A549 (cell line): ENCODE data around the gene DHX30. TPM values are rescaled to one million over a fixed set of nuclear protein-coding genes. Genes with fewer than 3 reads are reported as not detected.

ENCODE experiments used
- ATAC-seq, 2 experiments: fragments of 200-7000 bp in 1 of 2; fragments of >200 bp in 1 of 2; cut with Nextera tagmentation in 1 of 2; cut with Tn5 transposase in 1 of 2; 3 replicates each; pipeline versions ENCODE4 v1.8.0 to v1.9.1; 2018 to 2020; ENCODE audit warnings: mild to moderate bottlenecking in 1 of 2, moderate library complexity in 1 of 2
- CTCF ChIA-PET: fragments of 300-600 bp; sonication (Branson Sonifier 250); formaldehyde crosslinking; extraction: SDS; loops from one replicate; lab custom pipeline; 2021; ENCODE audit warnings: antibody characterized with exemption, inconsistent platforms; lab: Yijun Ruan, JAX
- POLR2A ChIA-PET: fragments of 350-600 bp; formaldehyde crosslinking; extraction: SDS; loops from one replicate; lab custom pipeline; 2021; ENCODE audit warnings: antibody characterized with exemption, inconsistent platforms; lab: Yijun Ruan, JAX
- DNase-seq, 2 experiments: peaks; one replicate each; pipeline versions ENCODE4 v3.0.0 to v3.0.0-alpha.2; 2011 to 2016; ENCODE audit warnings: low read depth in 1 of 2, low spot score in 1 of 2
- FAIRE-seq: peaks from 2 replicates; lab custom pipeline; 2011; peaks lifted over from hg19 to GRCh38; lab: Jason Lieb, UNC
- H3K27ac ChIP-seq, 2 experiments: fragments of >200 bp; sonication (Bioruptor Twin); formaldehyde crosslinking; 3 replicates each; pipeline ENCODE4 v1.5.1; 2016 to 2017
- H3K4me1 ChIP-seq: fragments of >200 bp; sonication (Bioruptor Twin); formaldehyde crosslinking; 3 replicates; pipeline ENCODE4 v1.6.1; 2016
- H3K4me2 ChIP-seq: fragments of >200 bp; sonication (Bioruptor Twin); formaldehyde crosslinking; 3 replicates; pipeline ENCODE4 v1.6.1; 2016
- H3K4me3 ChIP-seq: fragments of >200 bp; sonication (Bioruptor Twin); formaldehyde crosslinking; 3 replicates; pipeline ENCODE4 v1.5.1; 2016
- H3K9me3 ChIP-seq: fragments of >200 bp; sonication (Bioruptor Twin); formaldehyde crosslinking; 3 replicates; pipeline ENCODE4 v1.6.1; 2016
- CBX2 ChIP-seq: fragments of 200-600 bp; sonication (generic); IDR thresholded peaks from 2 replicates; pipeline ENCODE4 v1.6.1; 2016; ENCODE audit warnings: low read depth, mild to moderate bottlenecking, borderline replicate concordance
- CBX8 ChIP-seq: fragments of 200-600 bp; sonication (generic); IDR thresholded peaks from 2 replicates; pipeline ENCODE4 v1.6.1; 2016
- EHF ChIP-seq: fragments of 250-450 bp; sonication (Bioruptor Pico); IDR thresholded peaks from 2 replicates; pipeline ENCODE4 v1.5.0; 2020; ENCODE audit warnings: mild to moderate bottlenecking
- EHMT2 ChIP-seq: fragments of 200-600 bp; sonication (generic); IDR thresholded peaks from 2 replicates; pipeline ENCODE4 v1.6.1; 2016; ENCODE audit warnings: antibody characterized with exemption, low read depth, mild to moderate bottlenecking, moderate library complexity
- ESRRA ChIP-seq: fragments of 150-350 bp; IDR thresholded peaks from 2 replicates; pipeline ENCODE4 v1.6.1; 2014; ENCODE audit warnings: mild to moderate bottlenecking, low read length, borderline replicate concordance
- FOSB ChIP-seq: fragments of 250-450 bp; sonication (Bioruptor Pico); IDR thresholded peaks from 2 replicates; pipeline ENCODE4 v1.5.0; 2020; ENCODE audit warnings: mild to moderate bottlenecking, moderate library complexity
- FOSL2 ChIP-seq, 2 experiments: fragments of 450-650 bp in 1 of 2; fragments of >200 bp in 1 of 2; sonication (Bioruptor Twin) in 1 of 2; formaldehyde crosslinking; IDR thresholded peaks; 2 replicates each; pipeline versions ENCODE4 v1.5.0 to v1.6.1; 2016 to 2020; ENCODE audit warnings: mild to moderate bottlenecking in 1 of 2, moderate library complexity in 1 of 2
- GATA3 ChIP-seq: IDR thresholded peaks from 2 replicates; pipeline ENCODE4 v1.6.1; 2012; ENCODE audit warnings: borderline replicate concordance
- HDAC2 ChIP-seq: fragments of 200-600 bp; sonication (generic); IDR thresholded peaks from 2 replicates; pipeline ENCODE4 v1.6.1; 2016
- HOXA7 ChIP-seq: fragments of 250-450 bp; sonication (Bioruptor Pico); IDR thresholded peaks from 2 replicates; pipeline ENCODE4 v1.5.0; 2020; ENCODE audit warnings: mild to moderate bottlenecking, moderate library complexity
- HOXB5 ChIP-seq: fragments of 250-450 bp; sonication (Bioruptor Pico); IDR thresholded peaks from 2 replicates; pipeline ENCODE4 v1.5.0; 2020; ENCODE audit warnings: mild to moderate bottlenecking, moderate library complexity
- JUN ChIP-seq, 2 experiments: fragments of >200 bp; sonication (Bioruptor Twin); formaldehyde crosslinking; IDR thresholded peaks; 2 replicates in 1 of 2; 3 replicates in 1 of 2; pipeline ENCODE4 v1.6.1; 2016 to 2017
- JUNB ChIP-seq: fragments of >200 bp; sonication (Bioruptor Twin); formaldehyde crosslinking; IDR thresholded peaks from 2 replicates; pipeline ENCODE4 v1.6.1; 2016
- MAFK ChIP-seq: fragments of 450-650 bp; IDR thresholded peaks from 2 replicates; pipeline ENCODE4 v1.6.1; 2014; ENCODE audit not compliant: partially characterized antibody
- MAZ ChIP-seq: fragments of 150-350 bp; IDR thresholded peaks from 2 replicates; pipeline ENCODE4 v1.6.1; 2014; ENCODE audit warnings: antibody characterized with exemption, low read depth, low read length, borderline replicate concordance
- NFE2L2 ChIP-seq: fragments of 150-350 bp; conservative IDR thresholded peaks from 2 replicates; pipeline ENCODE4 v1.6.1; 2014; ENCODE audit warnings: low read length
- PHF8 ChIP-seq: fragments of 200-600 bp; sonication (generic); IDR thresholded peaks from 2 replicates; pipeline ENCODE4 v1.6.1; 2016; ENCODE audit warnings: low read depth, mild to moderate bottlenecking, antibody characterized with exemption, moderate library complexity, borderline replicate concordance
- POLR2AphosphoS2 ChIP-seq: conservative IDR thresholded peaks from 2 replicates; pipeline ENCODE4 v1.6.1; 2012; ENCODE audit warnings: low read length, improper control_type of control experiment, inconsistent platforms
- RARB ChIP-seq: fragments of 250-450 bp; sonication (Bioruptor Pico); IDR thresholded peaks from 2 replicates; pipeline ENCODE4 v1.8.0; 2021; ENCODE audit warnings: mild to moderate bottlenecking, moderate library complexity
- RFX5 ChIP-seq: fragments of 450-650 bp; IDR thresholded peaks from 2 replicates; pipeline ENCODE4 v1.7.1; 2014; ENCODE audit warnings: antibody characterized with exemption, mild to moderate bottlenecking, moderate library complexity
- SMC3 ChIP-seq: fragments of >200 bp; sonication (Bioruptor Twin); formaldehyde crosslinking; IDR thresholded peaks from 3 replicates; pipeline ENCODE4 v1.6.1; 2018; ENCODE audit warnings: inconsistent platforms
- TFCP2L1 ChIP-seq: fragments of 250-450 bp; sonication (Bioruptor Pico); IDR thresholded peaks from 2 replicates; pipeline ENCODE4 v1.5.0; 2021; ENCODE audit warnings: mild to moderate bottlenecking
- ZFP36 ChIP-seq: fragments of 450-650 bp; IDR thresholded peaks from 2 replicates; pipeline ENCODE4 v1.6.1; 2014; ENCODE audit warnings: borderline replicate concordance; ENCODE audit not compliant: partially characterized antibody
- ZSCAN20 ChIP-seq: fragments of 250-450 bp; sonication (Bioruptor Pico); IDR thresholded peaks from 2 replicates; pipeline ENCODE4 v1.8.0; 2022; ENCODE audit warnings: mild to moderate bottlenecking, moderate library complexity
- WGBS: methylation state at CpG from one replicate; pipeline ENCODE4 v1.1.6; 2017; ENCODE audit errors: missing lambda C conversion rate; 5-methylcytosine and 5-hydroxymethylcytosine counted together
- polyA plus RNA-seq, 4 experiments: library from polyadenylated mRNA; depleted of rRNA in 3 of 4; stranded (reverse); fragments of >200 nt; fragmentation: RNase III in 1 of 4; extraction: RNeasy Plus Mini Kit Qiagen cat#74134 plus additional on column Dnase treatment in 1 of 4; gene quantifications; 2 replicates in 3 of 4; 3 replicates in 1 of 4; pipeline ENCODE4 v1.2.3, GENCODE V29; 2011 to 2017
- TF ChIP-seq, protein P1 (sequence below): IDR thresholded peaks from 2 replicates; pipeline ENCODE4 v1.6.1; 2012
- TF ChIP-seq, protein P2 (sequence below): fragments of >200 bp; sonication (Bioruptor Twin); formaldehyde crosslinking; IDR thresholded peaks from 3 replicates; pipeline ENCODE4 v1.5.1; 2016
- TF ChIP-seq, protein P3 (sequence below): IDR thresholded peaks from 2 replicates; pipeline ENCODE4 v1.6.1; 2012
- TF ChIP-seq, protein P4 (sequence below): fragments of 250-450 bp; sonication (Bioruptor Pico); IDR thresholded peaks from 2 replicates; pipeline ENCODE4 v1.5.0; 2021; ENCODE audit warnings: mild to moderate bottlenecking, moderate library complexity, borderline replicate concordance
- TF ChIP-seq, protein P5 (sequence below): fragments of 200-600 bp; sonication (generic); IDR thresholded peaks from 2 replicates; pipeline ENCODE4 v1.6.1; 2016; ENCODE audit warnings: antibody characterized with exemption, mild to moderate bottlenecking, moderate library complexity

The DHX30 gene
- polyA plus RNA-seq, 2 of the 4 experiments (the other 2 are of a cell fraction) = 40.5 to 44.6 TPM

DNA sequence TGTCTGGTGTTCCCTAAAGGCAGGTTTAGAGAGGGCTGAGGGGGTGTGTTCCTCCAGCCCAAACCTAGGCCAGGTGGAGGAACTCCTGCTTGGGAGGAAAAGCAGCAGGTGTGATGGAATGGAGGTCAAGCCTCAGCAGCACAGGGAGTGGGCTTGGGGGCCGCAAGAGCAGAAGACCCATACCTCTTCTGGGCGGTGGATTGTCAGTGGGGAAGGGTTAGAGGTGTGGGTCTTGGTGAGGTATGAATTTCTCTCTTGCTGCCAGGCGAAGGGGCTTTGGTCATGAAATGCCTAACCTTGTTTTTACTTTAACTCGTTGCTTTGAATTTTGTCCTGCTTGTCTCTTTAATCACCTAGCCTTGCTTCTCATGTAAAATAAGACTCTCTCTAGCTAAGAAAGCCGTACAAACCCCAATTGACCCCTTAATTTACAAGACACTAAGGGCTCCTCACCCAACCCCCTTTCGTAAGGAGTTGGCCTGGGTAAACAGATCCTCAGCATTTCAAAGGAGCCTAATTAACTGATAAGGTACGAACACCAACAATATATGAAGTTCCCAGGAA, 38.9 kb downstream of the DHX30 start:
- CTCF ChIA-PET = no interaction called here
- no peak for DNase-seq

DNA sequence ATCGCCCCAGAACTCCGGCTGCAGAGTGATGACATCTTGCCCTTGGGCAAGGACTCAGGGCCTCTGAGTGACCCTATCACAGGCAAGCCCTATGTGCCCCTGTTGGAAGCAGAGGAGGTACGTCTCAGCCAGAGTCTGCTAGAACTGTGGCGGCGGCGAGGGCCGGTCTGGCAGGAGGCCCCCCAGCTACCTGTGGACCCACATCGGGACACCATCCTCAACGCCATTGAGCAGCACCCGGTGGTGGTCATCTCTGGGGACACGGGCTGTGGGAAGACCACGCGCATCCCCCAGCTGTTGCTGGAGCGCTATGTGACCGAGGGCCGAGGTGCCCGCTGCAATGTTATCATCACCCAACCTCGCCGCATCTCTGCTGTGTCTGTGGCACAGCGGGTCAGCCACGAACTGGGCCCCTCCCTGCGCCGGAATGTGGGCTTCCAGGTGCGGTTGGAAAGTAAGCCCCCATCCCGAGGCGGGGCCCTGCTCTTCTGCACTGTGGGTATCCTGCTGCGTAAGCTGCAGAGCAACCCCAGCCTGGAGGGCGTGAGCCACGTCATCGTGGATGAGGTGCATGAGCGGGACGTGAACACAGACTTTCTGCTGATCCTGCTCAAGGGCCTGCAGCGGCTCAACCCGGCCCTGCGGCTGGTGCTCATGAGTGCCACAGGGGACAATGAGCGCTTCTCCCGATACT, 43.4 kb downstream of the DHX30 start:
- H3K4me2 ChIP-seq = no peak overlapping the region
- FAIRE-seq (no peak), DNase-seq (no peak), ATAC-seq (no peak)
- WGBS = 96% methylated on average over 24 of the region's 37 CpGs
- H3K4me3 ChIP-seq = no peak overlapping the region
- H3K4me1 ChIP-seq = no peaks in the 10 kb centered on the region
- CTCF ChIA-PET = interaction anchor here (2.4 kb wide), 1 partner anchor 306 kb away, joined by 12 read pairs; no protein-coding TSS in a partner anchor
- no peaks in the 10 kb centered on the region for H3K9me3 ChIP-seq
- H3K27ac ChIP-seq = no peak overlapping the region
- POLR2A ChIA-PET = no interaction called here
- TF ChIP-seq, protein P1, sequence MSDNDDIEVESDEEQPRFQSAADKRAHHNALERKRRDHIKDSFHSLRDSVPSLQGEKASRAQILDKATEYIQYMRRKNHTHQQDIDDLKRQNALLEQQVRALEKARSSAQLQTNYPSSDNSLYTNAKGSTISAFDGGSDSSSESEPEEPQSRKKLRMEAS = no peak
- no peak for TF ChIP-seq EHF (CRISPR knock-in tag)
- TF ChIP-seq FOSL2 (IDR thresholded peaks at IDR 0.05) = no peak
- no peak for TF ChIP-seq FOSL2 (CRISPR knock-in tag; IDR thresholded peaks at IDR 0.05)
- no peak for TF ChIP-seq CBX2
- TF ChIP-seq PHF8 = no peak
- TF ChIP-seq GATA3 = no peak
- no peak for TF ChIP-seq ZFP36
- no peak for TF ChIP-seq TFCP2L1 (CRISPR knock-in tag)
- no peak for TF ChIP-seq HOXA7 (CRISPR knock-in tag)
- TF ChIP-seq, protein P2, sequence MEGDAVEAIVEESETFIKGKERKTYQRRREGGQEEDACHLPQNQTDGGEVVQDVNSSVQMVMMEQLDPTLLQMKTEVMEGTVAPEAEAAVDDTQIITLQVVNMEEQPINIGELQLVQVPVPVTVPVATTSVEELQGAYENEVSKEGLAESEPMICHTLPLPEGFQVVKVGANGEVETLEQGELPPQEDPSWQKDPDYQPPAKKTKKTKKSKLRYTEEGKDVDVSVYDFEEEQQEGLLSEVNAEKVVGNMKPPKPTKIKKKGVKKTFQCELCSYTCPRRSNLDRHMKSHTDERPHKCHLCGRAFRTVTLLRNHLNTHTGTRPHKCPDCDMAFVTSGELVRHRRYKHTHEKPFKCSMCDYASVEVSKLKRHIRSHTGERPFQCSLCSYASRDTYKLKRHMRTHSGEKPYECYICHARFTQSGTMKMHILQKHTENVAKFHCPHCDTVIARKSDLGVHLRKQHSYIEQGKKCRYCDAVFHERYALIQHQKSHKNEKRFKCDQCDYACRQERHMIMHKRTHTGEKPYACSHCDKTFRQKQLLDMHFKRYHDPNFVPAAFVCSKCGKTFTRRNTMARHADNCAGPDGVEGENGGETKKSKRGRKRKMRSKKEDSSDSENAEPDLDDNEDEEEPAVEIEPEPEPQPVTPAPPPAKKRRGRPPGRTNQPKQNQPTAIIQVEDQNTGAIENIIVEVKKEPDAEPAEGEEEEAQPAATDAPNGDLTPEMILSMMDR = no peak
- TF ChIP-seq CBX8 = no peak
- no peak for TF ChIP-seq JUN (IDR thresholded peaks at IDR 0.05)
- no peak for TF ChIP-seq ESRRA
- TF ChIP-seq RFX5 = no peak
- no peak for TF ChIP-seq RARB (CRISPR knock-in tag)
- no peak for TF ChIP-seq MAZ

More for the DNA sequence above, 38.9 kb downstream of the DHX30 start:
- Histone ChIP-seq H3K4me3 (no peak overlapping the region), H3K4me1 (no peaks in the 10 kb centered on the region), H3K9me3 (no peaks in the 10 kb centered on the region), H3K4me2 (no peak overlapping the region), H3K27ac (no peak overlapping the region)
- POLR2A ChIA-PET = no interaction called here
- ATAC-seq = no peak
- no peak for FAIRE-seq
- TF ChIP-seq EHMT2 (no peak), JUNB (no peak), SMC3 (no peak), MAFK (no peak), HDAC2 (no peak), FOSB (CRISPR knock-in tag) (no peak), POLR2AphosphoS2 (no peak), JUN (IDR thresholded peaks at IDR 0.05) (no peak), HOXB5 (no peak), ZFP36 (no peak), ZSCAN20 (no peak), NFE2L2 (no peak)
- TF ChIP-seq, protein P3, sequence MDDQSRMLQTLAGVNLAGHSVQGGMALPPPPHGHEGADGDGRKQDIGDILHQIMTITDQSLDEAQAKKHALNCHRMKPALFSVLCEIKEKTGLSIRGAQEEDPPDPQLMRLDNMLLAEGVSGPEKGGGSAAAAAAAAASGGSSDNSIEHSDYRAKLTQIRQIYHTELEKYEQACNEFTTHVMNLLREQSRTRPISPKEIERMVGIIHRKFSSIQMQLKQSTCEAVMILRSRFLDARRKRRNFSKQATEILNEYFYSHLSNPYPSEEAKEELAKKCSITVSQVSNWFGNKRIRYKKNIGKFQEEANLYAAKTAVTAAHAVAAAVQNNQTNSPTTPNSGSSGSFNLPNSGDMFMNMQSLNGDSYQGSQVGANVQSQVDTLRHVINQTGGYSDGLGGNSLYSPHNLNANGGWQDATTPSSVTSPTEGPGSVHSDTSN = no peak
- TF ChIP-seq, protein P4, sequence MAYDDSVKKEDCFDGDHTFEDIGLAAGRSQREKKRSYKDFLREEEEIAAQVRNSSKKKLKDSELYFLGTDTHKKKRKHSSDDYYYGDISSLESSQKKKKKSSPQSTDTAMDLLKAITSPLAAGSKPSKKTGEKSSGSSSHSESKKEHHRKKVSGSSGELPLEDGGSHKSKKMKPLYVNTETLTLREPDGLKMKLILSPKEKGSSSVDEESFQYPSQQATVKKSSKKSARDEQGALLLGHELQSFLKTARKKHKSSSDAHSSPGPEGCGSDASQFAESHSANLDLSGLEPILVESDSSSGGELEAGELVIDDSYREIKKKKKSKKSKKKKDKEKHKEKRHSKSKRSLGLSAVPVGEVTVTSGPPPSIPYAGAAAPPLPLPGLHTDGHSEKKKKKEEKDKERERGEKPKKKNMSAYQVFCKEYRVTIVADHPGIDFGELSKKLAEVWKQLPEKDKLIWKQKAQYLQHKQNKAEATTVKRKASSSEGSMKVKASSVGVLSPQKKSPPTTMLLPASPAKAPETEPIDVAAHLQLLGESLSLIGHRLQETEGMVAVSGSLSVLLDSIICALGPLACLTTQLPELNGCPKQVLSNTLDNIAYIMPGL (CRISPR knock-in tag) = no peak
- TF ChIP-seq, protein P1 = no peak
- TF ChIP-seq, protein P5, sequence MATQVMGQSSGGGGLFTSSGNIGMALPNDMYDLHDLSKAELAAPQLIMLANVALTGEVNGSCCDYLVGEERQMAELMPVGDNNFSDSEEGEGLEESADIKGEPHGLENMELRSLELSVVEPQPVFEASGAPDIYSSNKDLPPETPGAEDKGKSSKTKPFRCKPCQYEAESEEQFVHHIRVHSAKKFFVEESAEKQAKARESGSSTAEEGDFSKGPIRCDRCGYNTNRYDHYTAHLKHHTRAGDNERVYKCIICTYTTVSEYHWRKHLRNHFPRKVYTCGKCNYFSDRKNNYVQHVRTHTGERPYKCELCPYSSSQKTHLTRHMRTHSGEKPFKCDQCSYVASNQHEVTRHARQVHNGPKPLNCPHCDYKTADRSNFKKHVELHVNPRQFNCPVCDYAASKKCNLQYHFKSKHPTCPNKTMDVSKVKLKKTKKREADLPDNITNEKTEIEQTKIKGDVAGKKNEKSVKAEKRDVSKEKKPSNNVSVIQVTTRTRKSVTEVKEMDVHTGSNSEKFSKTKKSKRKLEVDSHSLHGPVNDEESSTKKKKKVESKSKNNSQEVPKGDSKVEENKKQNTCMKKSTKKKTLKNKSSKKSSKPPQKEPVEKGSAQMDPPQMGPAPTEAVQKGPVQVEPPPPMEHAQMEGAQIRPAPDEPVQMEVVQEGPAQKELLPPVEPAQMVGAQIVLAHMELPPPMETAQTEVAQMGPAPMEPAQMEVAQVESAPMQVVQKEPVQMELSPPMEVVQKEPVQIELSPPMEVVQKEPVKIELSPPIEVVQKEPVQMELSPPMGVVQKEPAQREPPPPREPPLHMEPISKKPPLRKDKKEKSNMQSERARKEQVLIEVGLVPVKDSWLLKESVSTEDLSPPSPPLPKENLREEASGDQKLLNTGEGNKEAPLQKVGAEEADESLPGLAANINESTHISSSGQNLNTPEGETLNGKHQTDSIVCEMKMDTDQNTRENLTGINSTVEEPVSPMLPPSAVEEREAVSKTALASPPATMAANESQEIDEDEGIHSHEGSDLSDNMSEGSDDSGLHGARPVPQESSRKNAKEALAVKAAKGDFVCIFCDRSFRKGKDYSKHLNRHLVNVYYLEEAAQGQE = no peak
- 94% methylated on average over 7 of the region's 7 CpGs for WGBS
